Medulla oblongata (tissue), 1 donor: ENCODE data around the gene FBRSL1.

Source experiments
- DNase-seq: peaks from one replicate; pipeline ENCODE4 v3.0.0-alpha.2; 2015; ENCODE audit errors: extremely low spot score

The FBRSL1 gene

DNA sequence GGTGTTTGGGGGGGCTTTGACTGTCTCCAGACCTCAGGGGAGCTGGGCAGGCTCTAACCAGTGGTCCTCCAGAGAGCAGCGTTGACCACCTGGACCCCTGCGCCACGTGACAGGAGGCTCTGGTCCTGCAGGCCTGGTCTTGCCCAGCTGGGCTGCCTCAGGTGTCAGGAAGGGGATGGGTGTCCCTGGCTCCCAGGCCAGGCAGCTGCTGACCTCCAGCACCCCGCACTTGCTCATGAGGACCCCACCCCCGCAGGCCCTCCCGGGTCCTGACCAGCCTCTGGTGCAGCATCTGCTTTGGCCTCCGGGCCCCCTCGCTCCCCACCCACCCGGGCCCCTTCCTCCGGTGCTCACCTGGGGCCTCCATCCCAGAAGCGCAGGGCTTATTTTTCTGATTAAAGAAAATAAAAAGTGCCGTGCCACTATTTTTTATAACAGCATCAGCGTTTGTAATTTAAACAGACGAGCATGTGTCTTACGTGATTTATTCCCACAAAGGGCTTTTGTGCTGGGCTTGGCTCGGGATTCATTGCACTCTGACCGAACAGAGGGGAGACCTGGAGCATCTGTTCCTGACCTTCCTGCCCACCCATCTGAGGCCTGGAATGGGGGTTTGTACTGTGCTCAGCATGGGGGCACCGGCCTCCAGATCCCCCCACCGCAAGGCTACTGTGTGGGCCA, 21.7 kb downstream of the FBRSL1 start:
- DNase-seq, result peak; percentile 67

DNA sequence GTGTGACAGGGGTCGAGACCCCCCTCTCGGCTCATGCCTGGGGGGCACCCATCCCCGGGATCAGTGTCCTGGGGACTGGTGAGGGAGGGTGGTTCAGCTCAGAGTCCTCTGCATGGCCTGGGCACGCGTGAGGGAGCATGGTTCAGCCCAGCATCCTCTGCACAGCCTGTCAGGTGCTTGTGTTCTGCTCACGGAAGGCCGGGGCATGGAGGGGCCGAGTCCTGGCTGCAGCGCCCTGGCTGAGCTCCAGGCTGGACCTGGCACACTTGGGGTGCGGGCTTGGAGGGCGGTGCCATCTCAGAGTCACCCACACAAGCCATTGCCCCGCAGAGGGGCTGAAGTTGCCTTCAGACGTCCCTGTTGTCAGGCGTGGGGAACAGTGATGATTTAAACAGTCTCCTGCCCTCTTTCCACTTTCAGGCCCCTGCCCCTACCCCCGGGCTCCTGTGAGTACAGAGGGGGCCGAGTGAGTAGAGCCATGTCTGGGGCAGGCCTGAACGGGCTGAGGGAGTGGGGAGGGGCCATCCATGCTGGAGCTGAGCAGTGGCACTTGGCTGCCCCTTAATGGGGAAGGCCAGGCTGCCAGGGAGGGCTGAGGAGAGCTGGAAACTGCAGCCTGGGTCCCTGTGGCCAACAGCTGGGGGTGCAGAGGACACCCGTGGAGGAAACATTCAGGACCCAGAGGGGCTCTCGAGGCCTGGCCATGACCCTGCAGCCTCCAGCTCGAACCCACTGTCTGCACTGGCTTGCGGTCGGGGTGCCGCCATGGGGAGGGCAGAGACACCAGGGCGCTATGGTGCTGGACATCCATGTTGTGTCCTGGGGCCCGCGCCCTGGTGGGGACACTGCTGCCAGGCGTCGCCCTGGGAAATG, 22.5 kb downstream of the FBRSL1 start:
- DNase-seq, result peak; percentile 56

DNA sequence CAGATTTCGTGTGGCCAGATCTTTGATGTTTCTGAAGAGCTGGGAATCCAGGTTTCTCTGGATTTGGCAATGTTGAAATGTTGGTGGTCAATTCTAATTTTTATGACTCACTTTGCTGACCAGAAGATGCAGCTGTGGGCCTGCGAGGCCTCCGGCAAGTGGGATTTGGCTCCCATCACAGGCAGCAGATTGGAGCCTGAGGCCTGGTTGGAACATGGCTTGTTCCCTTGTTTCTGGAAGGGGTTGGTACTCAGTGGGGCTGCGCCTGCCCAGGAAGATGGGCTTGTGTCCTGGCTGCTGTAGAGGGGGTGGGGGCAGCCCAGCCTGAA, 23.1 kb downstream of the FBRSL1 start:
- no peak for DNase-seq

DNA sequence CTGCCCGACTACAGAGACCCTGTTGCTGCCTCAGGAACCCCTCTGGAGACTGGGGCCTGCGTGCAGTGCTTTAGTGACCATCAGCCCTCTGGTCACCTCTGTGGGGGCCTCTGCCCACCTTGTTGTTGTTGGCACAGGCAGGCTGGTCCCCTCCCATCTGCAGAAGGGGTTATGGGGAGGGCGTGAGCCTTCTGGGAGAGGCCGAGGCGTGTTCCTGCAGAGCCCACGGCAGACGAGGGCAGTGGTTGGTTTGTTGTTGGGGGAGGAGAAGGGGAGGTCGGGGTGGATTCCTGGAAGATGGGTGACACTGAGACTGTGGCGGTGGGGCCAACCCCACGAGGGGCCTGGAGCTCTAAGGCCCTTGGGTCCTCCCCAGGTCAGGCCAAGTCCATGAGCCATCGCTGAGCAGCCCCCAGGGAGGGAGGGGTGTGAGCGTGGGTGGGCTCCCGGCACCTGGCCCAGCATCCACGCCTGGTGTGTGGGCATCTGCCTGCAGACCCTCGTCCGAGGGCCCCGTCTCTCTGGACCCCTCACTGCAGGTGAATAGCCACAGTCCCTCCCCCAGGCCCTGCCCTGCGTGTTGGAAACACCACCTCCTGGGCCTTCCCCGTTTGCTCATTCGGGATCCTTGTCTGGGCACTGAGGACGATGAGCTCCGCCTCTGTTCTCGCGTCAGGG, 23.6 kb downstream of the FBRSL1 start:
- DNase-seq, result no peak

DNA sequence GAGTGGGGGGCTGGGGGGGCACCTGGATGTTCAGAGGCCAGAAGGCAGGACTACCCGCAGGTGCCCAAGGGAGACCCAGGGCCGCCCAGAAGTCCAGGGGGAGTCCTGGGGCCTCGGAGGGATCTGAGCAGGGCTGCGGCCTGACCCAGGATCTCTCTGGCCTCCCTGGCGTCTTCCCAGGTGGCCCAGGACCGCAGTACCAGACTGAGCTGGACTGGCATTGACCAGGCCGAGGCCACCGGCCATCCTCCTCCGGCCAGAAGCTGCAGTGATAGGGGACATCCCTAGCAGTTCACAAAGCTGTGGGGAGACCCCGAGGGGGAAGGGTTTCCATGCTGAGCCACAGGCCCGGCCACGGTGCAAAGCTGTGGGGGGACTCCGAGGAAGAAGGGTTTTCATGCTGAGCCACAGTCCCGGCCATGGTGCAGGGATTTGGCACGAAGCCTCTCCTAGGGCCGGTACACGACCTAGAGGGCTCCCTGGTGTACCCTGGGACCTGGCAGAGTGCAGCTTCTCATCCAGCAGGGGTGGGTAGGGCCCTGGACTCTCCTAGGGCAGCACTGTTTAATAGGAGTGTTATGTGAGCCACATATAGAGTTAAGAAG, 24.4 kb downstream of the FBRSL1 start:
- DNase-seq, result no peak

DNA sequence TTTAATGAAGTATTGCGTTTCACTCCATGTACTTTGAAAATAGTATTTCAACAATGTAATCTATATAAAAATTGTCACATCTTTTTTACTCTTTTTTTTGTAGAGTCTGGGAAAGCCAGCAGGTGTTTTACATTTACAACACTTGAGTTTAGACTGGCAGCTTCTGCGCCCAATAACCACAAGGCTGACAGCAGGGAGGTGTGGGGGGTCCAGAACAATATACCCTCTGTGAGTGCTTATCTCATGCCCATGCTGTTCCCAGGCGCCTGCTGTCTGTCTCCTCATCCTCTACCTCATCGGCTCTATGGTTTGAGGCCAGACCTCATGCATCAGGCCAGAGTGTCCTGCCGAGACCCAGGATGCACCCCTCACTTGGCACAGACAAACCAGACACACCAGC, 24.9 kb downstream of the FBRSL1 start:
- DNase-seq, result no peak

DNA sequence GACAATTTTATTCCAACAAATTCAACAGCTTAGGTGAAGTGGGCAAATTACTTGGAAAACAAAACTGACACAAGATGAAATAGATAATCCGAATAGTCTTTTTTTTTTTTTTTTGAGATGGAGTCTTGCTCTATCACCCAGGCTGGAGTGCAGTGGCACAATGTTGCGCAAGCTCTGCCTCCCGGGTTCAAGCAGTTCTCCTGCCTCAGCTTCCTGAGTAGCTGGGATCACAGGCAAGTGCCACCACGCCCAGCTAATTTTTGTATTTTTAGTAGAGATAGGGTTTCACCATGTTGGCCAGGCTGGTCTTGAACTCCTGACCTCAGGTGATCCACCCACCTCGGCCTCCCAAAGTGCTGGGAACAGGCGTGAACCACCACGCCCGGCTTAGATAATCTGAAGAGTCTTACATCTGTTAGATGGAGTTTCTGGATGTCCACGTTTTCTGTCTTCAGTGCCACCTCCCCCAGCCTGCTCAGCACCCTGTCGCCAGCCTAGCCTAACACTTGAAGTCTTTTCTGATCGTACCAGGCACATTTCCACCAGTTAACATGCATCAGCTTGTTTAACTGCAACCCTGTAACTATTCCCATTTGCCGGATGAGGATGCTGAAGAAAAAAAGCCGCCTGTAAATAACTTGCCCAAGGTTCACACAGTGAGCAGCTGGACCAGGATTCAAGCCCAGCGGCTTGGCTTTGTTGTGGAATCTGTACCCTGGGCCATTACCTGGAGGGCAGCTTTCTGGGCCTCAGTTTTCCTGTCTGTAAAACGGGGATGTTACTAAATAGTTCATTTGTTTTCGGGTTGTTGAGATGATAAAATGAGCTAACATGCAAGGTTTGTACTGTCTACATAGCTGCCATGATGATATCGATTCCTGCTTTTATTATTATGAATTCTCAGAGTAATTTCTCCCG, 26.4 kb downstream of the FBRSL1 start:
- DNase-seq, result no peak

- no peak for DNase-seq
Observed at GRCh38 chr12:132517013-132517739, 27.2 kb downstream of the FBRSL1 start.

- DNase-seq, result peak; percentile 43
Observed at GRCh38 chr12:132517740-132518100, 27.8 kb downstream of the FBRSL1 start.

GRCh38 chr12:132518354-132518992, 28.5 kb downstream of the FBRSL1 start:
- DNase-seq, result no peak

- DNase-seq, result no peak
Observed at GRCh38 chr12:132520421-132521199, 30.7 kb downstream of the FBRSL1 start.

DNA sequence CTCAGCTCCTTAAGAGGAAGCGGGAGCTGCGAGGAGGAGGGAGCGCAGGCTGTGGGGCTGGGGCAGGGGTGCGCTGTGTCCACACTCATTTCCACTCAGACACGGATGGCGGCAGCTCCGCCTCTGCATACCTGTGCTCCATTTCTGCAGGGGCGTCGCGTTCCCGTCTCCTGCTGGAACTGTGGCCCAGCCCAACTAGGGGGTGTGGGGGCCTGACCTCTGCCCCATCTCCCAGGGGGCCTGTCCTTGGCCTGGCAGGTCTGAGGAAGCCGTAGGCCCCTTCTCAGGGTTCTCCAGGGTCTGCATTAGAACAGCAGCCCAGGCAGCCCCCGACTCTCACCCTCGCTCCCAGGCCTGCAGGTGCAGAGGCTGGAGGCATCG, 31.2 kb downstream of the FBRSL1 start:
- no peak for DNase-seq

- no peak for DNase-seq
Observed at GRCh38 chr12:132521712-132522292, 31.9 kb downstream of the FBRSL1 start.

DNA sequence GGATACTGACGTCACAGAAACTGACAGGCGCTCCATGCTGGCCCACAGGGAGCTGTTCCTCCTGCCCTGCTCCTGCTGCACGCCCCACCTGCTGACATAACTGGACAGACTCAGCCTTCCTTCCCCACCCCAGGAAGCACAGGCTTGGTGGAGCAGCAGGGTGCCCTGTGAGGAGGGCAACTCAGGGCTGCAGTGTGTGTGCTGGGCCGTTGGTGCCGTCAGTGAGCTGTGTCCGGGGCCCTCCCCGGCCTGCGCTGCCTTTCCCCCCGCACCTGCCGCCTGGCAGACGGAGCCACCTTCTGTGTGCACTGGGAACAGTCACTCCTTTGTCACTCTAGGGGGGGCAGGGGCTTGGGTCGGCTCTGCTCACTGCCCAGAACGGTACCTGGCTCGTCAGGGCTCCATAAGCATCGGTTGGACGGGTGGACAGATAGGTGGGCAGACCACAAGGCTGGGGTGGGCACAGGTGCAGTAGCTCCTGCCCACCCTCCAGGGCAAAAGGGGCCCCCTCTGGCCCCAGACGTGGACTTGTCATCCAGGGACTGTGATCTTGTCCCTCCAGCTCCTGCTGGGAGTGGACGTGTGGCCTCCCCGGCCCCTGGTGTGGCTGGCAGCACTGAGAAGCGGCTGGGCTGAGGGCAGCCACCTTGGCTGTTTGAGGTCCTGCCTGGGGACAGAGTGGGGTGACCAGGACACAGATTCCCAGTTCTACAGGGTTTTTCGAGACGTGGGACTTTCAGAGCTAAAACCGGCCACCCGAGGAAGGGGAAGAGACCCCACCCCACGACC, 32.8 kb downstream of the FBRSL1 start:
- no peak for DNase-seq

DNA sequence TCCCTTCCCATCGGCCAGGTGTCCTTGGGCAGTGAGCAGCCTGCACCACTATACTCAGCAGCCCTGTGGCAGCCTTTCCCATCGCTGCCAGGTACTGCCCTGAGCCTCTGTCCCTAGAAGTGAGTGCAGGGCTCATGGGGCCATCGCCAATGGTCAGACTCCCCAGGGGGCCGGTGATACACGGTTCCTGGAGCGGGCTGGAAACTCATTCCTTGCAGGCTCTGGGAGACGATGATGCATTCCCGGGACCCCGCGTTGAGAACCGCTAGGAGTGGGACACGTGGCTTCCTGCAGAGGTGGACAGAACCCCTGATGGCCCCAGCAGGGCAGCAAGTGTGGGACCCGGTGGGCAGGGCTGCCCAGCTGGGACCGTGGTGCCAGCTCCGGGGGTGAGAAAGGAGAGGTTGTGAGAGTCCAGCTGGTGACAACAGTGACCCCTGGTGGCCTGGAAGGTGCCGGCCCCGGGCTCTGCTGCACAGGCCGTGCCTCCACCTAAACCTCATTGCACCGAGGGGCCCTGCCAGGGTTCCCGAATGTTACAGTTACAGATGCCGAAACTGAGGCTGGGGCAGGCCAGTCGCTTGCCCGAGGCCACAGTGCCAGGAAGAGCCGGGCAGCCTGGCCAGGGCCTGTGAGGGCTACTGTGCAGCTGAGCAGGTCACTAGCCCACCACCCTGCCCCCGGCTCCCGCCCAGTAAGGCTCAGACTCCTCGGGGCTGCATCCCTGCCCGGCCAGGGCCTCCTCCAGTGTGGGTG, 33.8 kb downstream of the FBRSL1 start:
- DNase-seq, result peak; percentile 81

- DNase-seq, result peak; percentile 40
Observed at GRCh38 chr12:132524405-132524804, 34.5 kb downstream of the FBRSL1 start.

- DNase-seq, result no peak
Observed at GRCh38 chr12:132525011-132525832, 35.3 kb downstream of the FBRSL1 start.
